Smooth muscle cell (in vitro differentiated cells): ENCODE results near the gene DAPK2. TPM values are rescaled to one million over a fixed set of nuclear protein-coding genes. Genes with fewer than 3 reads are reported as not detected.

Source experiments
- DNase-seq: peaks from one replicate; lab custom pipeline; 2025; ENCODE audit not compliant: unreplicated experiment; lab: John Stamatoyannopoulos, UW
- H2AFZ ChIP-seq: fragments of 200-600 bp; sonication (generic); 2 replicates; pipeline ENCODE4 v1.6.0; 2016; ENCODE audit warnings: antibody characterized with exemption, low read depth, mild to moderate bottlenecking
- H3F3A ChIP-seq: fragments of 200-600 bp; sonication (generic); 2 replicates; pipeline ENCODE4 v1.6.0; 2017; ENCODE audit warnings: antibody characterized with exemption, low read depth
- H3K27ac ChIP-seq: fragments of 200-600 bp; sonication (generic); 2 replicates; pipeline ENCODE4 v1.5.1; 2016; ENCODE audit warnings: low read depth, mild to moderate bottlenecking
- H3K27me3 ChIP-seq: fragments of 200-600 bp; sonication (generic); 2 replicates; pipeline ENCODE4 v1.6.1; 2016; ENCODE audit warnings: low read depth, mild to moderate bottlenecking
- H3K36me3 ChIP-seq: fragments of 200-600 bp; sonication (generic); 2 replicates; pipeline ENCODE4 v1.5.1; 2016; ENCODE audit warnings: low read depth
- H3K4me1 ChIP-seq: fragments of 200-600 bp; sonication (generic); 2 replicates; pipeline ENCODE4 v1.5.1; 2016; ENCODE audit warnings: low read depth
- H3K4me2 ChIP-seq: fragments of 200-600 bp; sonication (generic); 2 replicates; pipeline ENCODE4 v1.6.0; 2016; ENCODE audit warnings: mild to moderate bottlenecking
- H3K4me3 ChIP-seq: fragments of 200-600 bp; sonication (generic); 2 replicates; pipeline ENCODE4 v1.5.1; 2016; ENCODE audit warnings: mild to moderate bottlenecking
- H3K79me2 ChIP-seq: fragments of 200-600 bp; sonication (generic); 2 replicates; pipeline ENCODE4 v1.6.0; 2016; ENCODE audit warnings: low read depth, mild to moderate bottlenecking
- H3K9ac ChIP-seq: fragments of 200-600 bp; sonication (generic); 2 replicates; pipeline ENCODE4 v1.6.0; 2016; ENCODE audit warnings: low read depth
- H3K9me3 ChIP-seq: fragments of 200-600 bp; sonication (generic); replicated peaks from 2 replicates; pipeline ENCODE4 v1.5.1; 2016; ENCODE audit warnings: low read depth
- H4K20me1 ChIP-seq: fragments of 200-600 bp; sonication (generic); 2 replicates; pipeline ENCODE4 v1.6.0; 2016; ENCODE audit warnings: low read depth
- CTCF ChIP-seq: fragments of 200-600 bp; sonication (generic); IDR thresholded peaks from 2 replicates; pipeline ENCODE4 v1.5.1; 2017; ENCODE audit warnings: borderline replicate concordance, mild to moderate bottlenecking, antibody characterized with exemption; ENCODE audit not compliant: insufficient read depth, poor library complexity, severe bottlenecking
- WGBS: methylation state at CpG from one replicate; pipeline ENCODE4 v1.1.7; 2016; ENCODE audit warnings: low lambda C conversion rate; 5-methylcytosine and 5-hydroxymethylcytosine counted together
- polyA plus RNA-seq: library from polyadenylated mRNA; unstranded; fragments of >200 nt; fragmentation: Nextera tagmentation; extraction: Ambion mirVana; gene quantifications from 2 replicates; pipeline ENCODE4 v1.2.1, GENCODE V29; 2016
- total RNA-seq: library from RNA; depleted of rRNA; stranded (reverse); fragments of >200 nt; gene quantifications from 2 replicates; pipeline ENCODE4 v1.2.3, GENCODE V29; 2014

The DAPK2 gene
- total and polyA plus RNA-seq, 2 experiments from 2014 or later: not detected

- H3K79me2 ChIP-seq: no peaks in the 10 kb centered on the region
- no peak overlapping the region for H2AFZ ChIP-seq
- no peak for TF ChIP-seq CTCF
- WGBS: 87% methylated on average over 17 of the region's 17 CpGs
- no peak overlapping the region for H3K9ac ChIP-seq
- no peaks in the 10 kb centered on the region for H3K36me3 ChIP-seq
- H3K4me1 ChIP-seq: no peaks in the 10 kb centered on the region
- H3F3A ChIP-seq: no peaks in the 10 kb centered on the region
- DNase-seq: no peak
- H3K9me3 ChIP-seq: no peaks in the 10 kb centered on the region
- no peak overlapping the region for H3K27ac ChIP-seq
- no peak overlapping the region for H3K4me3 ChIP-seq
- H4K20me1 ChIP-seq: no peaks in the 10 kb centered on the region
- H3K4me2 ChIP-seq: no peak overlapping the region
- H3K27me3 ChIP-seq: no peaks in the 10 kb centered on the region
Observed at GRCh38 chr15:63985221-63986184, 60.8 kb downstream of the DAPK2 start.

- no peak overlapping the region for H3K4me2 ChIP-seq
- H3K9me3 ChIP-seq: no peaks in the 10 kb centered on the region
- no peak overlapping the region for H3K27ac ChIP-seq
- no peaks in the 10 kb centered on the region for H4K20me1 ChIP-seq
- peaks cover under 1% of the 10 kb centered on the region for H3K4me1 ChIP-seq
- no peak overlapping the region for H2AFZ ChIP-seq
- H3K9ac ChIP-seq: no peak overlapping the region
- H3K36me3 ChIP-seq: no peaks in the 10 kb centered on the region
- no peak overlapping the region for H3K4me3 ChIP-seq
- 91% methylated on average over 3 of the region's 3 CpGs for WGBS
- TF ChIP-seq CTCF: no peak
- no peaks in the 10 kb centered on the region for H3K79me2 ChIP-seq
- no peak for DNase-seq
- H3F3A ChIP-seq: peaks cover 2% of the 10 kb centered on the region
- H3K27me3 ChIP-seq: no peaks in the 10 kb centered on the region
Observed at GRCh38 chr15:63984331-63984730, 62.0 kb downstream of the DAPK2 start.

GRCh38 chr15:63983061-63983711 lies 63.1 kb downstream of the DAPK2 start:
- H3F3A ChIP-seq: peaks cover 4% of the 10 kb centered on the region
- H3K4me3 ChIP-seq: no peak overlapping the region
- WGBS: 94% methylated on average over 19 of the region's 19 CpGs
- no peaks in the 10 kb centered on the region for H3K9me3 ChIP-seq
- H4K20me1 ChIP-seq: no peaks in the 10 kb centered on the region
- no peaks in the 10 kb centered on the region for H3K27me3 ChIP-seq
- H2AFZ ChIP-seq: no peak overlapping the region
- DNase-seq: no peak
- no peak for TF ChIP-seq CTCF
- no peaks in the 10 kb centered on the region for H3K36me3 ChIP-seq
- H3K27ac ChIP-seq: no peak overlapping the region
- no peak overlapping the region for H3K4me2 ChIP-seq
- no peaks in the 10 kb centered on the region for H3K79me2 ChIP-seq
- H3K9ac ChIP-seq: no peak overlapping the region
- H3K4me1 ChIP-seq: peaks cover 12% of the 10 kb centered on the region
